ENCODE measurements around the gene NRP2. TPM values are rescaled to one million over a fixed set of nuclear protein-coding genes. Genes with fewer than 3 reads are reported as not detected.

The NRP2 gene
- total and polyA plus RNA-seq, 2 donors: 6.4 to 11.7 TPM

- Histone ChIP-seq H3K4me3 (ENCODE audit: low read length in 2 of 2) (no peak overlapping the region), H3K4me1 (ENCODE audit: control insufficient read depth in 2 of 2, insufficient read depth in 2 of 2, low read length in 2 of 2) (no peaks in the 10 kb centered on the region), H3K27me3 (ENCODE audit: control insufficient read depth in 2 of 2, insufficient read depth in 1 of 2, low read length in 1 of 2) (peaks cover 0 to 5% of the 10 kb centered on the region in 2 donors), H3K36me3 (ENCODE audit: control insufficient read depth in 2 of 2, insufficient read depth in 2 of 2, low read length in 1 of 2) (peaks cover 0 to 3% of the 10 kb centered on the region in 2 donors), H3K9me3 (ENCODE audit: control insufficient read depth in 2 of 2, insufficient read depth in 1 of 2, low read length in 1 of 2) (no peaks in the 10 kb centered on the region), H3K27ac (ENCODE audit: low read depth in 1 of 2, low read length in 1 of 2) (no peak overlapping the region)
- 96% methylated on average over 4 of the region's 4 CpGs for WGBS
- DNase-seq (ENCODE audit: low read depth in 6 of 9, low spot score in 9 of 9): no peak
Measured at GRCh38 chr2:205758051-205758450, 75.8 kb downstream of the NRP2 start.

- no peak for DNase-seq (ENCODE audit: low read depth in 6 of 9, low spot score in 9 of 9)
- H3K4me1 ChIP-seq (ENCODE audit: control insufficient read depth in 2 of 2, insufficient read depth in 2 of 2, low read length in 2 of 2): peaks cover 0 to under 1% of the 10 kb centered on the region in 2 donors
- no peaks in the 10 kb centered on the region for H3K9me3 ChIP-seq (ENCODE audit: control insufficient read depth in 2 of 2, insufficient read depth in 1 of 2, low read length in 1 of 2)
- H3K27me3 ChIP-seq (ENCODE audit: control insufficient read depth in 2 of 2, insufficient read depth in 1 of 2, low read length in 1 of 2): peaks cover 0 to 9% of the 10 kb centered on the region in 2 donors
- 95% methylated on average over 5 of the region's 5 CpGs for WGBS
- H3K27ac ChIP-seq (ENCODE audit: low read depth in 1 of 2, low read length in 1 of 2): no peak overlapping the region
- peaks cover 0 to 3% of the 10 kb centered on the region in 2 donors for H3K36me3 ChIP-seq (ENCODE audit: control insufficient read depth in 2 of 2, insufficient read depth in 2 of 2, low read length in 1 of 2)
- H3K4me3 ChIP-seq (ENCODE audit: low read length in 2 of 2): no peak overlapping the region
Measured at GRCh38 chr2:205758500-205758899, 76.2 kb downstream of the NRP2 start.

GRCh38 chr2:205759257-205759656 is 77.0 kb downstream of the NRP2 start:
- Histone ChIP-seq H3K4me3 (ENCODE audit: low read length in 2 of 2) (no peak overlapping the region), H3K9me3 (ENCODE audit: control insufficient read depth in 2 of 2, insufficient read depth in 1 of 2, low read length in 1 of 2) (no peaks in the 10 kb centered on the region), H3K27ac (ENCODE audit: low read depth in 1 of 2, low read length in 1 of 2) (no peak overlapping the region), H3K36me3 (ENCODE audit: control insufficient read depth in 2 of 2, insufficient read depth in 2 of 2, low read length in 1 of 2) (peaks cover 0 to 3% of the 10 kb centered on the region in 2 donors), H3K4me1 (ENCODE audit: control insufficient read depth in 2 of 2, insufficient read depth in 2 of 2, low read length in 2 of 2) (peaks cover 0 to 4% of the 10 kb centered on the region in 2 donors), H3K27me3 (ENCODE audit: control insufficient read depth in 2 of 2, insufficient read depth in 1 of 2, low read length in 1 of 2) (peaks cover 0 to 17% of the 10 kb centered on the region in 2 donors)
- no peak for DNase-seq (ENCODE audit: low read depth in 6 of 9, low spot score in 9 of 9)
- WGBS: 81% methylated on average over 4 of the region's 4 CpGs

GRCh38 chr2:205759732-205760131 is 77.4 kb downstream of the NRP2 start:
- Histone ChIP-seq H3K4me1 (ENCODE audit: control insufficient read depth in 2 of 2, insufficient read depth in 2 of 2, low read length in 2 of 2) (peaks cover 0 to 4% of the 10 kb centered on the region in 2 donors), H3K9me3 (ENCODE audit: control insufficient read depth in 2 of 2, insufficient read depth in 1 of 2, low read length in 1 of 2) (no peaks in the 10 kb centered on the region), H3K36me3 (ENCODE audit: control insufficient read depth in 2 of 2, insufficient read depth in 2 of 2, low read length in 1 of 2) (peaks cover 0 to 3% of the 10 kb centered on the region in 2 donors), H3K4me3 (ENCODE audit: low read length in 2 of 2) (no peak overlapping the region), H3K27ac (ENCODE audit: low read depth in 1 of 2, low read length in 1 of 2) (no peak overlapping the region), H3K27me3 (ENCODE audit: control insufficient read depth in 2 of 2, insufficient read depth in 1 of 2, low read length in 1 of 2) (peaks cover 0 to 21% of the 10 kb centered on the region in 2 donors)
- WGBS: 95% methylated on average over 1 of the region's 1 CpG
- no peak for DNase-seq (ENCODE audit: low read depth in 6 of 9, low spot score in 9 of 9)

- DNase-seq (ENCODE audit: low read depth in 6 of 9, low spot score in 9 of 9): no peak
- Histone ChIP-seq H3K27ac (ENCODE audit: low read depth in 1 of 2, low read length in 1 of 2) (no peak overlapping the region), H3K4me3 (ENCODE audit: low read length in 2 of 2) (no peak overlapping the region), H3K27me3 (ENCODE audit: control insufficient read depth in 2 of 2, insufficient read depth in 1 of 2, low read length in 1 of 2) (peaks cover 0 to 21% of the 10 kb centered on the region in 2 donors), H3K9me3 (ENCODE audit: control insufficient read depth in 2 of 2, insufficient read depth in 1 of 2, low read length in 1 of 2) (no peaks in the 10 kb centered on the region), H3K36me3 (ENCODE audit: control insufficient read depth in 2 of 2, insufficient read depth in 2 of 2, low read length in 1 of 2) (peaks cover 0 to 3% of the 10 kb centered on the region in 2 donors), H3K4me1 (ENCODE audit: control insufficient read depth in 2 of 2, insufficient read depth in 2 of 2, low read length in 2 of 2) (peaks cover 0 to 4% of the 10 kb centered on the region in 2 donors)
- 97% methylated on average over 6 of the region's 6 CpGs for WGBS
Measured at GRCh38 chr2:205760157-205760556, 77.9 kb downstream of the NRP2 start.

DNA sequence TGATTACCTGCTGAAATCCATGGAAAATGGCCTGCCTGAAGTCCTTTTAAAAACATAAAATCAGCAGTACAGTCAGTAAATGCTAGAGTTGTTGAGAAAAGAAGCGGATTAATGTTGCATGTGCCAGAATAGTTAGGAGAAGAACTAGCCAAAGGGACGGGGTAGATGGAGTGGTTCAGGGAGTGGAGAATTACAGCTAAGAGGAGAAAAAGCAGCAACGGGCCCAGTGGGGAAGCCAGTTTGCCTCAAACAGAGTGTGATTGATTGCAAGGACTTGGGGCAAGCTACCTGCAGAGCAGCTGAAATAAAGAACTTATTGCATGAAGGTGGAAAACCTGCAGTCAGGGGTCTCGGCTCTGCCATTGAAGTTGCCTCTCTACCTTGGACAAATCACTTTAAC is 79.1 kb downstream of the NRP2 start:
- Histone ChIP-seq H3K27me3 (ENCODE audit: control insufficient read depth in 2 of 2, insufficient read depth in 1 of 2, low read length in 1 of 2) (peaks cover 0 to 25% of the 10 kb centered on the region in 2 donors), H3K36me3 (ENCODE audit: control insufficient read depth in 2 of 2, insufficient read depth in 2 of 2, low read length in 1 of 2) (peaks cover 0 to 3% of the 10 kb centered on the region in 2 donors), H3K9me3 (ENCODE audit: control insufficient read depth in 2 of 2, insufficient read depth in 1 of 2, low read length in 1 of 2) (no peaks in the 10 kb centered on the region), H3K27ac (ENCODE audit: low read depth in 1 of 2, low read length in 1 of 2) (no peak overlapping the region), H3K4me3 (ENCODE audit: low read length in 2 of 2) (no peak overlapping the region), H3K4me1 (ENCODE audit: control insufficient read depth in 2 of 2, insufficient read depth in 2 of 2, low read length in 2 of 2) (peaks cover 0 to 4% of the 10 kb centered on the region in 2 donors)
- 95% methylated on average over 4 of the region's 4 CpGs for WGBS
- DNase-seq (ENCODE audit: low read depth in 6 of 9, low spot score in 9 of 9): no peak

- no peak for DNase-seq (ENCODE audit: low read depth in 6 of 9, low spot score in 9 of 9)
- peaks cover 0 to 4% of the 10 kb centered on the region in 2 donors for H3K4me1 ChIP-seq (ENCODE audit: control insufficient read depth in 2 of 2, insufficient read depth in 2 of 2, low read length in 2 of 2)
- H3K9me3 ChIP-seq (ENCODE audit: control insufficient read depth in 2 of 2, insufficient read depth in 1 of 2, low read length in 1 of 2): no peaks in the 10 kb centered on the region
- peaks cover 0 to 3% of the 10 kb centered on the region in 2 donors for H3K36me3 ChIP-seq (ENCODE audit: control insufficient read depth in 2 of 2, insufficient read depth in 2 of 2, low read length in 1 of 2)
- H3K27ac ChIP-seq (ENCODE audit: low read depth in 1 of 2, low read length in 1 of 2): no peak overlapping the region
- H3K4me3 ChIP-seq (ENCODE audit: low read length in 2 of 2): no peak overlapping the region
- H3K27me3 ChIP-seq (ENCODE audit: control insufficient read depth in 2 of 2, insufficient read depth in 1 of 2, low read length in 1 of 2): peaks cover 0 to 25% of the 10 kb centered on the region in 2 donors
Measured at GRCh38 chr2:205762881-205763280, 80.6 kb downstream of the NRP2 start.

- peak in 1 of 9 donors; percentile 48 for DNase-seq (ENCODE audit: low read depth in 6 of 9, low spot score in 9 of 9)
- 46% methylated on average over 21 of the region's 21 CpGs for WGBS
- H3K36me3 ChIP-seq (ENCODE audit: control insufficient read depth in 2 of 2, insufficient read depth in 2 of 2, low read length in 1 of 2): peaks cover 0 to 3% of the 10 kb centered on the region in 2 donors
- no peaks in the 10 kb centered on the region for H3K9me3 ChIP-seq (ENCODE audit: control insufficient read depth in 2 of 2, insufficient read depth in 1 of 2, low read length in 1 of 2)
- no peak overlapping the region for H3K27ac ChIP-seq (ENCODE audit: low read depth in 1 of 2, low read length in 1 of 2)
- H3K4me1 ChIP-seq (ENCODE audit: control insufficient read depth in 2 of 2, insufficient read depth in 2 of 2, low read length in 2 of 2): peaks cover 0 to 4% of the 10 kb centered on the region in 2 donors
- H3K27me3 ChIP-seq (ENCODE audit: control insufficient read depth in 2 of 2, insufficient read depth in 1 of 2, low read length in 1 of 2): peaks cover 0 to 25% of the 10 kb centered on the region in 2 donors
- H3K4me3 ChIP-seq (ENCODE audit: low read length in 2 of 2): no peak overlapping the region
Measured at GRCh38 chr2:205763708-205764211, 81.5 kb downstream of the NRP2 start.

GRCh38 chr2:205764270-205764746 is 82.0 kb downstream of the NRP2 start:
- 70% methylated on average over 8 of the region's 8 CpGs for WGBS
- H3K9me3 ChIP-seq (ENCODE audit: control insufficient read depth in 2 of 2, insufficient read depth in 1 of 2, low read length in 1 of 2): no peaks in the 10 kb centered on the region
- peaks cover 0 to 3% of the 10 kb centered on the region in 2 donors for H3K36me3 ChIP-seq (ENCODE audit: control insufficient read depth in 2 of 2, insufficient read depth in 2 of 2, low read length in 1 of 2)
- DNase-seq (ENCODE audit: low read depth in 6 of 9, low spot score in 9 of 9): no peak
- peaks cover 0 to 25% of the 10 kb centered on the region in 2 donors for H3K27me3 ChIP-seq (ENCODE audit: control insufficient read depth in 2 of 2, insufficient read depth in 1 of 2, low read length in 1 of 2)
- no peak overlapping the region for H3K27ac ChIP-seq (ENCODE audit: low read depth in 1 of 2, low read length in 1 of 2)
- H3K4me3 ChIP-seq (ENCODE audit: low read length in 2 of 2): no peak overlapping the region
- H3K4me1 ChIP-seq (ENCODE audit: control insufficient read depth in 2 of 2, insufficient read depth in 2 of 2, low read length in 2 of 2): peaks cover under 1 to 4% of the 10 kb centered on the region in 2 donors
